Esophagus muscularis mucosa (tissue), 4 donors: ENCODE data around the gene NDFIP1. TPM values are rescaled to one million over a fixed set of nuclear protein-coding genes. Genes with fewer than 3 reads are reported as not detected.

Experiments
- DNase-seq: peaks from one replicate; pipeline ENCODE4 v3.0.0-alpha.2; 2017; ENCODE audit errors: extremely low spot score
- H3K27ac ChIP-seq, 4 donors: fragments of 200-600 bp; sonication (generic); replicated peaks in 1 of 4; 1 replicate in 3 of 4; 2 replicates in 1 of 4; pipeline ENCODE4 v1.5.1; 2016 to 2019; ENCODE audit warnings: mild to moderate bottlenecking in 1 of 4
- H3K27me3 ChIP-seq, 4 donors: fragments of 200-600 bp; sonication (generic); one replicate each; pipeline versions ENCODE4 v1.5.1 to v1.6.0; 2016 to 2019
- H3K36me3 ChIP-seq, 4 donors: fragments of 200-600 bp; sonication (generic); one replicate each; pipeline ENCODE4 v1.5.1; 2016 to 2019
- H3K4me1 ChIP-seq, 4 donors: fragments of 200-600 bp; sonication (generic); one replicate each; pipeline ENCODE4 v1.5.1; 2016 to 2019
- H3K4me3 ChIP-seq, 4 donors: fragments of 200-600 bp; sonication (generic); 1 replicate in 2 of 4; 2 replicates in 2 of 4; pipeline ENCODE4 v1.5.1; 2016 to 2019; ENCODE audit warnings: mild to moderate bottlenecking in 4 of 4, moderate library complexity in 1 of 4
- H3K9me3 ChIP-seq, 4 donors: fragments of 200-600 bp; sonication (generic); 1 replicate in 3 of 4; 2 replicates in 1 of 4; pipeline ENCODE4 v1.5.1; 2016 to 2019
- CTCF ChIP-seq, 3 experiments: fragments of 200-600 bp in 2 of 3; fragments of 450-650 bp in 1 of 3; sonication (generic) in 2 of 3; IDR thresholded peaks; one replicate each; pipeline ENCODE4 v1.5.1; 2017 to 2019; ENCODE audit warnings: antibody characterized with exemption in 3 of 3, mild to moderate bottlenecking in 2 of 3, moderate library complexity in 1 of 3
- EP300 ChIP-seq: sonication (generic); formaldehyde crosslinking; IDR thresholded peaks from one replicate; pipeline ENCODE4 v1.6.1; 2017; ENCODE audit warnings: antibody characterized with exemption
- POLR2A ChIP-seq: fragments of 450-650 bp; IDR thresholded peaks from one replicate; pipeline ENCODE4 v1.6.1; 2017; ENCODE audit warnings: antibody characterized with exemption, moderate library complexity, mild to moderate bottlenecking, low read depth
- POLR2AphosphoS5 ChIP-seq, 2 donors: sonication (generic); formaldehyde crosslinking; IDR thresholded peaks; one replicate each; pipeline ENCODE4 v1.6.1; 2017; ENCODE audit warnings: antibody characterized with exemption in 2 of 2
- WGBS: methylation state at CpG from one replicate; pipeline ENCODE4 v1.1.5; 2018; 5-methylcytosine and 5-hydroxymethylcytosine counted together
- intact Hi-C: fragments of 100-400 bp; cut with DNase I; formaldehyde crosslinking; loops from one replicate; pipeline ENCODE4 v1.15.1; 2023
- total RNA-seq, 4 donors: library from RNA; depleted of rRNA; stranded (reverse); fragments of >200 nt; gene quantifications; one replicate each; pipeline versions ENCODE4 v1.1.0 to v1.2.1, GENCODE V29; 2016

Gene NDFIP1
- total RNA-seq, 4 donors from 2014 or later: 57.8 to 169 (median 101) TPM

- no peaks in the 10 kb centered on the region for H3K27me3 ChIP-seq
- no peaks in the 10 kb centered on the region for H3K9me3 ChIP-seq
- TF ChIP-seq POLR2A (no peak), POLR2AphosphoS5 (IDR thresholded peaks at IDR 0.05) (no peak)
- intact Hi-C loops: no loop called here
- no peak for DNase-seq
- no peak overlapping the region for H3K27ac ChIP-seq
- peaks cover 0 to 3% (median 0%) of the 10 kb centered on the region in 4 donors for H3K4me1 ChIP-seq
- H3K4me3 ChIP-seq: no peak overlapping the region
- no peaks in the 10 kb centered on the region for H3K36me3 ChIP-seq
- WGBS: 46% methylated on average over 1 of the region's 3 CpGs
Observed at GRCh38 chr5:142175039-142175438, 66.5 kb downstream of the NDFIP1 start.

GRCh38 chr5:142175461-142176142, 67.0 kb downstream of the NDFIP1 start:
- TF ChIP-seq POLR2AphosphoS5 (IDR thresholded peaks at IDR 0.05) (no peak), CTCF (IDR thresholded peaks at IDR 0.05) (no peak), EP300 (no peak), POLR2A (no peak)
- intact Hi-C loops: no loop called here
- Histone ChIP-seq H3K4me1 (peaks cover 0 to 3% (median 0%) of the 10 kb centered on the region in 4 donors), H3K4me3 (no peak overlapping the region), H3K27me3 (no peaks in the 10 kb centered on the region), H3K27ac (no peak overlapping the region), H3K36me3 (no peaks in the 10 kb centered on the region), H3K9me3 (no peaks in the 10 kb centered on the region)
- no peak for DNase-seq
- 73% methylated on average over 5 of the region's 8 CpGs for WGBS

- no peak overlapping the region for H3K27ac ChIP-seq
- H3K36me3 ChIP-seq: no peaks in the 10 kb centered on the region
- no peak overlapping the region for H3K4me3 ChIP-seq
- 50% methylated on average over 2 of the region's 2 CpGs for WGBS
- no peaks in the 10 kb centered on the region for H3K27me3 ChIP-seq
- no peaks in the 10 kb centered on the region for H3K9me3 ChIP-seq
- intact Hi-C loops: no loop called here
- TF ChIP-seq EP300 (no peak), CTCF (IDR thresholded peaks at IDR 0.05) (no peak), POLR2A (no peak), POLR2AphosphoS5 (IDR thresholded peaks at IDR 0.05) (no peak)
- no peak for DNase-seq
- peaks cover 0 to 3% (median 0%) of the 10 kb centered on the region in 4 donors for H3K4me1 ChIP-seq
Observed at GRCh38 chr5:142176255-142176654, 67.7 kb downstream of the NDFIP1 start.

- no peak for DNase-seq
Observed at GRCh38 chr5:142178651-142179050, 70.1 kb downstream of the NDFIP1 start.

More at GRCh38 chr5:142178651-142179050, 70.1 kb downstream of the NDFIP1 start:
- H3K36me3 ChIP-seq: no peaks in the 10 kb centered on the region
- TF ChIP-seq CTCF (IDR thresholded peaks at IDR 0.05): no peak
- no peak for TF ChIP-seq POLR2AphosphoS5 (IDR thresholded peaks at IDR 0.05)
- TF ChIP-seq EP300: no peak
- TF ChIP-seq POLR2A: no peak
- H3K4me3 ChIP-seq: no peak overlapping the region
- H3K4me1 ChIP-seq: peaks cover 0 to 3% (median 0%) of the 10 kb centered on the region in 4 donors
- no peaks in the 10 kb centered on the region for H3K27me3 ChIP-seq
- H3K27ac ChIP-seq: no peak overlapping the region
- H3K9me3 ChIP-seq: no peaks in the 10 kb centered on the region
- intact Hi-C loops: no loop called here
- WGBS: 99% methylated on average over 7 of the region's 7 CpGs
